Measurements from ENCODE around the gene PELI3.

Gene PELI3

GRCh38 chr11:66479394-66480116, 12.8 kb downstream of the PELI3 start:
- H4K20me1 ChIP-seq (ENCODE audit: insufficient read depth, low read length, poor library complexity, severe bottlenecking) = peaks cover 8% of the 10 kb centered on the region
- no peaks in the 10 kb centered on the region for H3F3A ChIP-seq (ENCODE audit: low read depth)
- no peaks in the 10 kb centered on the region for H3K27me3 ChIP-seq (ENCODE audit: insufficient read depth, low read length, poor library complexity, severe bottlenecking)
- TF ChIP-seq, protein P1, sequence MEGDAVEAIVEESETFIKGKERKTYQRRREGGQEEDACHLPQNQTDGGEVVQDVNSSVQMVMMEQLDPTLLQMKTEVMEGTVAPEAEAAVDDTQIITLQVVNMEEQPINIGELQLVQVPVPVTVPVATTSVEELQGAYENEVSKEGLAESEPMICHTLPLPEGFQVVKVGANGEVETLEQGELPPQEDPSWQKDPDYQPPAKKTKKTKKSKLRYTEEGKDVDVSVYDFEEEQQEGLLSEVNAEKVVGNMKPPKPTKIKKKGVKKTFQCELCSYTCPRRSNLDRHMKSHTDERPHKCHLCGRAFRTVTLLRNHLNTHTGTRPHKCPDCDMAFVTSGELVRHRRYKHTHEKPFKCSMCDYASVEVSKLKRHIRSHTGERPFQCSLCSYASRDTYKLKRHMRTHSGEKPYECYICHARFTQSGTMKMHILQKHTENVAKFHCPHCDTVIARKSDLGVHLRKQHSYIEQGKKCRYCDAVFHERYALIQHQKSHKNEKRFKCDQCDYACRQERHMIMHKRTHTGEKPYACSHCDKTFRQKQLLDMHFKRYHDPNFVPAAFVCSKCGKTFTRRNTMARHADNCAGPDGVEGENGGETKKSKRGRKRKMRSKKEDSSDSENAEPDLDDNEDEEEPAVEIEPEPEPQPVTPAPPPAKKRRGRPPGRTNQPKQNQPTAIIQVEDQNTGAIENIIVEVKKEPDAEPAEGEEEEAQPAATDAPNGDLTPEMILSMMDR (conservative IDR thresholded peaks at IDR 0.05; ENCODE audit: low read length) = no peak
- no peak for TF ChIP-seq EZH2phosphoT487 (IDR thresholded peaks at IDR 0.05; ENCODE audit: borderline replicate concordance)
- H3K36me3 ChIP-seq (ENCODE audit: insufficient read depth, low read length) = no peaks in the 10 kb centered on the region
- H2AFZ ChIP-seq (ENCODE audit: low read length) = peak overlapping the region; percentile 74
- H3K79me2 ChIP-seq (ENCODE audit: insufficient read depth, low read length) = peaks cover 23% of the 10 kb centered on the region
- peak overlapping the region; percentile 73 for H3K4me2 ChIP-seq (ENCODE audit: low read depth, low read length, poor library complexity, severe bottlenecking)
- no peaks in the 10 kb centered on the region for H3K9me3 ChIP-seq (ENCODE audit: insufficient read depth, low read depth, low read length)
- peak overlapping the region; percentile 99 for H3K9ac ChIP-seq (ENCODE audit: low read depth, low read length, poor library complexity, severe bottlenecking)
- peaks cover 16% of the 10 kb centered on the region for H3K4me1 ChIP-seq (ENCODE audit: insufficient read depth, low read length, poor library complexity, severe bottlenecking)
- H3K9me2 ChIP-seq (replicated peaks; ENCODE audit: low read depth, low read length) = no peaks in the 10 kb centered on the region
- peak overlapping the region; percentile 99 for H3K4me3 ChIP-seq (ENCODE audit: low read length, poor library complexity, severe bottlenecking)

DNA sequence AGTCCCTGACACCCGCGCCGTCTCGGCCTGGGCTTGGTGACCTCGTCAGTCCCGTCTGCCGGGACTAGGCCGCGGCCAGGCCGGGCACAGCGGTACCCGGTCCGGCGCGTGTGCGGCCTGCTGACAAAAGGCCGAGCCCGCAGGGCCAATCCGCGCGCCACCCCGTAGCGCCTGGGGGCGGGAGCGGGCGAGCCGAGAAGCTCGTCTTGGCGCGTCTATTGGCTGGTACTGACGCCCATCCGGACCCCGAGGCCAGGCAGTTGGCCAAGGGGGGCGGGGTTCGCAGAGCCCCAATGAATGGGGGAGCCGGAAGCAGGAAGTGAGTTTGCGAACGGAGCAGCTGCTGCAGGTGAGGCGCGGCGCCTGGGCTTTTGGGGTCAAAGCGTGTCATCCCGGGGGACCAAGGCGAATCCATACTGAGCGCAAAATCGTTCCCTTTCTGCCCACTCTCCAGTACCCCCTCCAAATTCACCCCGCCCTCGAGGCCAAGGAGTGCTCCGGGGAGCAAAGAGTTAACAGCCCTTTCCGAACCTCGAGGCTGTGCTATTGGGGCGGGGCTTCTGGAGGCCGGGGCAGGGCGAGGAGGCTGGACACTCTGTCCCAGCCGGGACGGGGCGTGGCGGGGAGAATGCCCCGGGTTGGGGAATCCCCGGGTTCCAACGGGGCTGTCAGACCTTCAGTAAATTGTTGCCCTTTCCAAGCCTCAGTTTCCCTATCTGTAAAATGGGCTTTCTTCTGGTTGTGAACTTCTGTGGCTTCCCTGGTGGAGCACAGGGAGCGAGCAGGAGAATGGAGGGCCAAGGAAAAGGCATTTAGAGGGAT, 13.6 kb downstream of the PELI3 start, which contains the start of gene DPP3:
Gene DPP3, plus strand, starts transcription at position 318 of the 822 bp plus-strand sequence. CDS start 1,767 bp downstream, outside the sequence.
- H3K27me3 ChIP-seq (ENCODE audit: insufficient read depth, low read length, poor library complexity, severe bottlenecking) = no peaks in the 10 kb centered on the region
- peak within 1 kb of the TSS; percentile 99 for H3K9ac ChIP-seq (ENCODE audit: low read depth, low read length, poor library complexity, severe bottlenecking)
- H3K9me3 ChIP-seq (ENCODE audit: insufficient read depth, low read depth, low read length) = no peaks in the 10 kb centered on the region
- peak within 1 kb of the TSS; percentile 79 for H2AFZ ChIP-seq (ENCODE audit: low read length)
- no peaks in the 10 kb centered on the region for H3K9me2 ChIP-seq (replicated peaks; ENCODE audit: low read depth, low read length)
- H3K36me3 ChIP-seq (ENCODE audit: insufficient read depth, low read length) = no peaks in the 10 kb centered on the region
- H4K20me1 ChIP-seq (ENCODE audit: insufficient read depth, low read length, poor library complexity, severe bottlenecking) = peaks cover 8% of the 10 kb centered on the region
- peaks cover 23% of the 10 kb centered on the region for H3K79me2 ChIP-seq (ENCODE audit: insufficient read depth, low read length)
- TF ChIP-seq EZH2phosphoT487 (IDR thresholded peaks at IDR 0.05; ENCODE audit: borderline replicate concordance) = no peak
- peak within 1 kb of the TSS; percentile 99 for H3K4me3 ChIP-seq (ENCODE audit: low read length, poor library complexity, severe bottlenecking)
- H3K4me2 ChIP-seq (ENCODE audit: low read depth, low read length, poor library complexity, severe bottlenecking) = peak within 1 kb of the TSS; percentile 74
- H3K4me1 ChIP-seq (ENCODE audit: insufficient read depth, low read length, poor library complexity, severe bottlenecking) = peaks cover 16% of the 10 kb centered on the region
- H3F3A ChIP-seq (ENCODE audit: low read depth) = no peaks in the 10 kb centered on the region

DNA sequence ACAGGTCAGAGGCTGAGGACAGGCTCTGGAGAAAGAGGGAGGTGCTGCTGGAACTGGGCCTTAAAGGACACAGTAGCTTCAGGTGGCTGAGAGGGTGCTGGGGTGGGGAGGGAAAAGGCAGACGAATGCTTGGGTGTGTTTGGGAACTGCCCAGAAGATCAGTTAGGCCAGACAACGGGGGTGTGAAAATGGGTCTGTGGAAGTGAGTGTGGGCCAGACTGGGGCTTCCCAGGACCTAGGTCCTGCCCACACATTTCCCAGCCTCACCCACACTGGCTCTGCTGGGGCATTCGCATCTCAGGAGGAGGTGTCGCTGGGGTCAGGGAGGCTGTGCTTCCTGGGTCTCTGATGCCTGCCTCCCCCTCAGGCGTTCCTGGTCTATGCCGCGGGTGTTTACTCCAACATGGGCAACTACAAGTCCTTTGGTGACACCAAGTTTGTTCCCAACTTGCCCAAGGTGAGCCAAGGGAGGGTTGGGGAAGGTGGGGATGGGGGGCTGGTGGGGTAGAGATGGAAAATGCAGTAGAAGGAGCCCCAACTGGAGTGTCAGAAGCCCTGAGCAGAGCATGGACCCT, 18.2 kb downstream of the PELI3 start:
- TF ChIP-seq EZH2phosphoT487 (IDR thresholded peaks at IDR 0.05; ENCODE audit: borderline replicate concordance) = no peak
- TF ChIP-seq, protein P1 (conservative IDR thresholded peaks at IDR 0.05; ENCODE audit: low read length) = no peak
- Histone ChIP-seq H2AFZ (ENCODE audit: low read length) (no peak overlapping the region), H3K9ac (ENCODE audit: low read depth, low read length, poor library complexity, severe bottlenecking) (no peak overlapping the region), H3K79me2 (ENCODE audit: insufficient read depth, low read length) (peaks cover 11% of the 10 kb centered on the region; the same call in 1 of the 2 replicates), H4K20me1 (ENCODE audit: insufficient read depth, low read length, poor library complexity, severe bottlenecking) (no peaks in the 10 kb centered on the region), H3K9me3 (ENCODE audit: insufficient read depth, low read depth, low read length) (no peaks in the 10 kb centered on the region), H3K4me1 (ENCODE audit: insufficient read depth, low read length, poor library complexity, severe bottlenecking) (peaks cover 12% of the 10 kb centered on the region), H3K4me3 (ENCODE audit: low read length, poor library complexity, severe bottlenecking) (no peak overlapping the region), H3K36me3 (ENCODE audit: insufficient read depth, low read length) (peaks cover 14% of the 10 kb centered on the region; the same call in 1 of the 2 replicates), H3K9me2 (replicated peaks; ENCODE audit: low read depth, low read length) (no peaks in the 10 kb centered on the region), H3K4me2 (ENCODE audit: low read depth, low read length, poor library complexity, severe bottlenecking) (no peak overlapping the region), H3K27me3 (ENCODE audit: insufficient read depth, low read length, poor library complexity, severe bottlenecking) (no peaks in the 10 kb centered on the region), H3F3A (ENCODE audit: low read depth) (no peaks in the 10 kb centered on the region)

Data from Loucy (cell line).